22Rv1 (cell line): ENCODE data around the gene ABCA1.

Experiments used
- CTCF ChIP-seq: fragments of 450-650 bp; IDR thresholded peaks from 2 replicates; pipeline ENCODE4 v1.5.1; 2017; ENCODE audit warnings: mild to moderate bottlenecking
- ZFX ChIP-seq: fragments of 450-650 bp; IDR thresholded peaks from 2 replicates; pipeline ENCODE4 v1.6.1; 2017; ENCODE audit warnings: antibody characterized with exemption, borderline replicate concordance

DNA sequence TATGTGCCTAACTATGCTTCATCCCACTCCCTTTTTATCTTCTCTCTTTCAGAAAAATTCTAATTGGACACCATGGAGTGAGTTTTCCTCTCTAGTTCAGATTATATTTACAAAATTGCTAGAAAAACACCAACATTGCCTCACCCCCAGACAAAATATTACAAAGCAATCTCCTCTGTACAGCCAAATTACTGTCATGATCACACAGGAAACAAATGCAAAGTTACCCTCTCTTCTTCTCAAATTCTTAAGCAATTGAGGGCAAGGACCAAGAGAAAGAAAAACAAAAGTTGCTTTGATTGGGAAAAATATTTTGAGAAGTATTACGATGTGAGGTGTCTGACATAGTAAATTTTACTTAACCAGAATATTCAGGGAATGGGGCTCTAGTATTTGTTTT, 30.8 kb upstream of the ABCA1 start:
- TF ChIP-seq ZFX = no peak
- no peak for TF ChIP-seq CTCF
